ENCODE measurements around the gene SGMS1. TPM values are rescaled to one million over a fixed set of nuclear protein-coding genes. Genes with fewer than 3 reads are reported as not detected.

Gene SGMS1
- total RNA-seq, 2 experiments from 2014 or later, result 24.8 to 25.2 TPM

GRCh38 chr10:50461123-50461522 lies 162.6 kb downstream of the SGMS1 start:
- Mint-ChIP-seq H3K4me1 (ENCODE audit: low read depth) (peaks cover 15% of the 10 kb centered on the region), H3K4me3 (no peak overlapping the region), H3K27ac (no peak overlapping the region), H3K27me3 (no peaks in the 10 kb centered on the region), H3K36me3 (ENCODE audit: low read depth) (peaks cover 80% of the 10 kb centered on the region), H3K9me3 (no peaks in the 10 kb centered on the region)
- H3K36me3 ChIP-seq (ENCODE audit: insufficient read depth, low read length), result peaks cover 17% of the 10 kb centered on the region
- no peaks in the 10 kb centered on the region for H3K27me3 ChIP-seq (ENCODE audit: control insufficient read depth in 1 of 2, insufficient read depth in 2 of 2, low read length in 2 of 2)
- H3K4me3 ChIP-seq (ENCODE audit: low read length), result no peak overlapping the region
- CTCF ChIA-PET, result no interaction called here
- POLR2A ChIA-PET, result interaction anchor here (0.5 to 1.6 kb wide), 3 partner anchors 10 to 20 kb away, joined by 3 to 5 read pairs (median 4); no protein-coding TSS in a partner anchor
- H3K4me1 ChIP-seq (ENCODE audit: insufficient read depth, low read length), result no peaks in the 10 kb centered on the region
- no peak for DNase-seq
- H3K27ac ChIP-seq (ENCODE audit: low read depth in 1 of 2, low read length in 2 of 2), result no peak overlapping the region
- no peaks in the 10 kb centered on the region for H3K9me3 ChIP-seq (ENCODE audit: control insufficient read depth in 1 of 2, insufficient read depth in 1 of 2, low read length in 2 of 2)
- TF ChIP-seq, protein P1, sequence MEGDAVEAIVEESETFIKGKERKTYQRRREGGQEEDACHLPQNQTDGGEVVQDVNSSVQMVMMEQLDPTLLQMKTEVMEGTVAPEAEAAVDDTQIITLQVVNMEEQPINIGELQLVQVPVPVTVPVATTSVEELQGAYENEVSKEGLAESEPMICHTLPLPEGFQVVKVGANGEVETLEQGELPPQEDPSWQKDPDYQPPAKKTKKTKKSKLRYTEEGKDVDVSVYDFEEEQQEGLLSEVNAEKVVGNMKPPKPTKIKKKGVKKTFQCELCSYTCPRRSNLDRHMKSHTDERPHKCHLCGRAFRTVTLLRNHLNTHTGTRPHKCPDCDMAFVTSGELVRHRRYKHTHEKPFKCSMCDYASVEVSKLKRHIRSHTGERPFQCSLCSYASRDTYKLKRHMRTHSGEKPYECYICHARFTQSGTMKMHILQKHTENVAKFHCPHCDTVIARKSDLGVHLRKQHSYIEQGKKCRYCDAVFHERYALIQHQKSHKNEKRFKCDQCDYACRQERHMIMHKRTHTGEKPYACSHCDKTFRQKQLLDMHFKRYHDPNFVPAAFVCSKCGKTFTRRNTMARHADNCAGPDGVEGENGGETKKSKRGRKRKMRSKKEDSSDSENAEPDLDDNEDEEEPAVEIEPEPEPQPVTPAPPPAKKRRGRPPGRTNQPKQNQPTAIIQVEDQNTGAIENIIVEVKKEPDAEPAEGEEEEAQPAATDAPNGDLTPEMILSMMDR (IDR thresholded peaks at IDR 0.05), result no peak
- intact Hi-C loops (cut with DNase I, micrococcal nuclease), result no loop called here
- ATAC-seq (ENCODE audit: poor library complexity), result no peak

DNA sequence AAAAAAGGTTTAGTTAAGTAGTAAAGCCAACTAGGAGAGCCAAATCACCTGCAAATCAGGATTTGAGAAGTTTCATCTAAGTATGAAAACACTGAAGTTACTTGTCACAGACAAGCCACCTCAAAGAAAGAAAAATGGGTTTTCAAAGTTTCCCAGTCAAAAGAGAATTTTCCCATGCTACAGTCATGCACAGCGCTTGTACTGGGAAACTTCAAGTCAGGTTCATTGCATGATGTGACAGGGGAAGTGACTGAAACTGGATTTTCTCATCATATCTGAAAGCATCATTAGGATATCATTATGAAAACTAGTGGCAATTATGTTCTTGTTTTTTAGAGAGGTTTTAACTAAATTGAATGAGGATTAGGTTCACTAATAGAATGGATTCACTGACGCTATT lies 167.0 kb downstream of the SGMS1 start:
- Mint-ChIP-seq H3K27me3 (no peaks in the 10 kb centered on the region), H3K4me3 (no peak overlapping the region), H3K27ac (no peak overlapping the region), H3K9me3 (no peaks in the 10 kb centered on the region), H3K4me1 (ENCODE audit: low read depth) (peaks cover 21% of the 10 kb centered on the region), H3K36me3 (ENCODE audit: low read depth) (peaks cover 65% of the 10 kb centered on the region)
- Histone ChIP-seq H3K9me3 (ENCODE audit: control insufficient read depth in 1 of 2, insufficient read depth in 1 of 2, low read length in 2 of 2) (no peaks in the 10 kb centered on the region), H3K4me1 (ENCODE audit: insufficient read depth, low read length) (no peaks in the 10 kb centered on the region), H3K36me3 (ENCODE audit: insufficient read depth, low read length) (peaks cover 19% of the 10 kb centered on the region), H3K27me3 (ENCODE audit: control insufficient read depth in 1 of 2, insufficient read depth in 2 of 2, low read length in 2 of 2) (no peaks in the 10 kb centered on the region), H3K4me3 (ENCODE audit: low read length) (no peak overlapping the region), H3K27ac (ENCODE audit: low read depth in 1 of 2, low read length in 2 of 2) (no peak overlapping the region)
- POLR2A ChIA-PET, result no interaction called here
- CTCF ChIA-PET, result no interaction called here
- DNase-seq (peak in 2 of 14 experiments; percentile 15 to 28), ATAC-seq (ENCODE audit: poor library complexity) (no peak)
- TF ChIP-seq, protein P1 (IDR thresholded peaks at IDR 0.05), result no peak
- intact Hi-C loops (cut with DNase I, micrococcal nuclease), result no loop called here

- H3K36me3 Mint-ChIP-seq (ENCODE audit: low read depth), result peaks cover 52% of the 10 kb centered on the region
- POLR2A ChIA-PET, result no interaction called here
- CTCF ChIA-PET, result no interaction called here
- no peak for DNase-seq
- Histone ChIP-seq H3K36me3 (ENCODE audit: insufficient read depth, low read length) (peaks cover 2% of the 10 kb centered on the region), H3K4me1 (ENCODE audit: insufficient read depth, low read length) (no peaks in the 10 kb centered on the region), H3K27ac (ENCODE audit: low read depth in 1 of 2, low read length in 2 of 2) (no peak overlapping the region), H3K9me3 (ENCODE audit: control insufficient read depth in 1 of 2, insufficient read depth in 1 of 2, low read length in 2 of 2) (no peaks in the 10 kb centered on the region), H3K4me3 (ENCODE audit: low read length) (no peak overlapping the region), H3K27me3 (ENCODE audit: control insufficient read depth in 1 of 2, insufficient read depth in 2 of 2, low read length in 2 of 2) (no peaks in the 10 kb centered on the region)
- no peak overlapping the region for H3K27ac Mint-ChIP-seq
- intact Hi-C loops (cut with DNase I, micrococcal nuclease), result no loop called here
- peaks cover 28% of the 10 kb centered on the region for H3K4me1 Mint-ChIP-seq (ENCODE audit: low read depth)
- TF ChIP-seq, protein P1 (IDR thresholded peaks at IDR 0.05), result no peak
- H3K27me3 Mint-ChIP-seq, result no peaks in the 10 kb centered on the region
- ATAC-seq (ENCODE audit: poor library complexity), result no peak
- no peak overlapping the region for H3K4me3 Mint-ChIP-seq
- H3K9me3 Mint-ChIP-seq, result no peaks in the 10 kb centered on the region
Observed at GRCh38 chr10:50453940-50454339, 169.8 kb downstream of the SGMS1 start.

All from CD4-positive, alpha-beta T cell (primary cell).